Body of pancreas (tissue), 4 donors: Measurements from ENCODE around the gene OGG1. TPM values are rescaled to one million over a fixed set of nuclear protein-coding genes. Genes with fewer than 3 reads are reported as not detected.
A peak's percentile ranks its signal among the peaks of the same experiment; 100 is the strongest.

Source experiments
- ATAC-seq: fragments of 150-250 bp; one replicate; pipeline ENCODE4 v1.9.1; 2016
- DNase-seq, 4 donors: peaks; one replicate each; pipeline ENCODE4 v3.0.0-alpha.2; 2019
- H3K27ac ChIP-seq, 4 donors: fragments of 200-600 bp; sonication (generic); 1 replicate in 3 of 4; 2 replicates in 1 of 4; pipeline versions ENCODE4 v1.5.1 to v1.6.1; 2016 to 2019; ENCODE audit warnings: mild to moderate bottlenecking in 1 of 4, mixed read lengths in 1 of 4, moderate library complexity in 1 of 4
- H3K27me3 ChIP-seq, 2 donors: fragments of 200-600 bp; sonication (generic); one replicate each; pipeline ENCODE4 v1.6.0; 2016; ENCODE audit warnings: mild to moderate bottlenecking in 1 of 2
- H3K36me3 ChIP-seq, 2 donors: fragments of 200-600 bp; sonication (generic); replicated peaks in 1 of 2; 2 replicates each; pipeline ENCODE4 v1.5.1; 2016; ENCODE audit warnings: low read depth in 2 of 2; ENCODE audit not compliant: insufficient read depth in 1 of 2
- H3K4me1 ChIP-seq: fragments of 200-600 bp; sonication (generic); one replicate; pipeline ENCODE4 v1.6.0; 2016
- H3K4me3 ChIP-seq, 2 donors: fragments of 200-600 bp; sonication (generic); 1 replicate in 1 of 2; 2 replicates in 1 of 2; pipeline ENCODE4 v1.5.1; 2016 to 2019
- H3K9me3 ChIP-seq, 3 donors: fragments of 200-600 bp; sonication (generic); 1 replicate in 2 of 3; 2 replicates in 1 of 3; pipeline ENCODE4 v1.5.1; 2016
- POLR2A ChIP-seq, 3 donors: fragments of 450-650 bp; IDR thresholded peaks; one replicate each; pipeline ENCODE4 v1.6.1; 2016; ENCODE audit warnings: antibody characterized with exemption in 3 of 3, mild to moderate bottlenecking in 2 of 3
- WGBS, 2 donors: methylation state at CpG; one replicate each; pipeline ENCODE4 v1.1.5; 2017; 5-methylcytosine and 5-hydroxymethylcytosine counted together
- intact Hi-C: fragments of 100-400 bp; cut with DNase I; formaldehyde crosslinking; loops from one replicate; pipeline ENCODE4 v1.15.1; 2023
- total RNA-seq, 2 donors: library from RNA; depleted of rRNA; stranded (reverse); fragments of >200 nt; gene quantifications; one replicate each; pipeline ENCODE4 v1.1.0, GENCODE V29; 2016
- TF ChIP-seq, protein P1 (sequence below), 7 experiments: fragments of 450-650 bp in 4 of 7; fragments of 200-600 bp in 3 of 7; sonication (generic) in 3 of 7; IDR thresholded peaks; one replicate each; pipeline ENCODE4 v1.5.1; 2016 to 2019; ENCODE audit warnings: antibody characterized with exemption in 7 of 7

OGG1 gene
- total RNA-seq, 2 donors from 2014 or later, result 18.1 to 28.3 TPM

DNA sequence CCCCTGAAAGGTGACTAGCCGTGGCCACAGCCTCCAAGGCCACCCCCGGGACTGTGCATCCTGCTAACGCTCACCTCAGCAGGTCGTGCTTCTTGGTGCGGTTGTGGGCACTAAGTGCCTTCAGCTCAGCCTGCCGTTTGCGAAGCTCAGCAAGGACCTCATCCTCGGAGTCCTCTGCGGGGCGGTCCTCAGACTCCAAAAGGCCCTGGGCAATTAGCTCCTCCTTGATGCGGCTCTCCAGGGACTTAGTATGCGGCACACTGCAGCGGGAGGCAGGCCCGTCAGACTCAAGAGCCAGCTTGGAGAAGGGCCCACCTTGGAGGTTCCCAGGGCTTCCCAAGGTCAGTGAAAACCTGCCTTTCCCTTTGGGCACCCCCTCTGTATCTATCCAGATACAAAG lies 34.2 kb downstream of the OGG1 start:
- H3K36me3 ChIP-seq, result peaks cover 4 to 9% of the 10 kb centered on the region in 2 donors
- H3K4me3 ChIP-seq, result no peak overlapping the region
- 93 to 100% methylated on average over 2 to 14 of the region's 14 CpGs for WGBS, 2 donors
- no peaks in the 10 kb centered on the region for H3K9me3 ChIP-seq
- no peaks in the 10 kb centered on the region for H3K27me3 ChIP-seq
- no peak for ATAC-seq
- no peaks in the 10 kb centered on the region for H3K4me1 ChIP-seq
- intact Hi-C loops, result no loop called here
- no peak for DNase-seq
- no peak overlapping the region for H3K27ac ChIP-seq
- TF ChIP-seq POLR2A (IDR thresholded peaks at IDR 0.05), result no peak
- TF ChIP-seq, protein P1, sequence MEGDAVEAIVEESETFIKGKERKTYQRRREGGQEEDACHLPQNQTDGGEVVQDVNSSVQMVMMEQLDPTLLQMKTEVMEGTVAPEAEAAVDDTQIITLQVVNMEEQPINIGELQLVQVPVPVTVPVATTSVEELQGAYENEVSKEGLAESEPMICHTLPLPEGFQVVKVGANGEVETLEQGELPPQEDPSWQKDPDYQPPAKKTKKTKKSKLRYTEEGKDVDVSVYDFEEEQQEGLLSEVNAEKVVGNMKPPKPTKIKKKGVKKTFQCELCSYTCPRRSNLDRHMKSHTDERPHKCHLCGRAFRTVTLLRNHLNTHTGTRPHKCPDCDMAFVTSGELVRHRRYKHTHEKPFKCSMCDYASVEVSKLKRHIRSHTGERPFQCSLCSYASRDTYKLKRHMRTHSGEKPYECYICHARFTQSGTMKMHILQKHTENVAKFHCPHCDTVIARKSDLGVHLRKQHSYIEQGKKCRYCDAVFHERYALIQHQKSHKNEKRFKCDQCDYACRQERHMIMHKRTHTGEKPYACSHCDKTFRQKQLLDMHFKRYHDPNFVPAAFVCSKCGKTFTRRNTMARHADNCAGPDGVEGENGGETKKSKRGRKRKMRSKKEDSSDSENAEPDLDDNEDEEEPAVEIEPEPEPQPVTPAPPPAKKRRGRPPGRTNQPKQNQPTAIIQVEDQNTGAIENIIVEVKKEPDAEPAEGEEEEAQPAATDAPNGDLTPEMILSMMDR (IDR thresholded peaks at IDR 0.05), result no peak

DNA sequence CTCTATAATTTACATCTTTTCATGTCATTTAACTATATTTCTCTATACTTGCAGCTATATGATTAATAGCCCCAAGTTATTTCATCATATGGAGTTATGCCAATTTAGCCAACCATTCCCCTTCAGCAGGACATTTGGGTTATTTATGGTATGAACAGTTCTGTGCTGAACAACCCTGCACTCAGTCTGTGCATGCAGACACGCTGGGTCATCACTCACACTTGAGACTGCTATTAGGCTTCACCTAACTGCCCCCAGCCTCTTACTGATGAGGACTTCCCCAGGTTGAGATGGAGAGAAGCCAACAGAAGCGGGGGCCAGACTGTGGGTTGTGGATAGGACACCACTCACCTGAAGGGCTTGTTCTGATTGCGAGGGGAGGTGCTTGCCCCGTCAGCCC lies 35.2 kb downstream of the OGG1 start:
- H3K4me3 ChIP-seq, result no peak overlapping the region
- no peak overlapping the region for H3K27ac ChIP-seq
- intact Hi-C loops, result no loop called here
- 91 to 96% methylated on average over 4 of the region's 4 CpGs for WGBS, 2 donors
- no peak for DNase-seq
- peaks cover 4 to 8% of the 10 kb centered on the region in 2 donors for H3K36me3 ChIP-seq
- no peaks in the 10 kb centered on the region for H3K27me3 ChIP-seq
- TF ChIP-seq, protein P1 (IDR thresholded peaks at IDR 0.05), result no peak
- no peak for TF ChIP-seq POLR2A (IDR thresholded peaks at IDR 0.05)
- H3K4me1 ChIP-seq, result no peaks in the 10 kb centered on the region
- no peaks in the 10 kb centered on the region for H3K9me3 ChIP-seq
- ATAC-seq, result no peak

DNA sequence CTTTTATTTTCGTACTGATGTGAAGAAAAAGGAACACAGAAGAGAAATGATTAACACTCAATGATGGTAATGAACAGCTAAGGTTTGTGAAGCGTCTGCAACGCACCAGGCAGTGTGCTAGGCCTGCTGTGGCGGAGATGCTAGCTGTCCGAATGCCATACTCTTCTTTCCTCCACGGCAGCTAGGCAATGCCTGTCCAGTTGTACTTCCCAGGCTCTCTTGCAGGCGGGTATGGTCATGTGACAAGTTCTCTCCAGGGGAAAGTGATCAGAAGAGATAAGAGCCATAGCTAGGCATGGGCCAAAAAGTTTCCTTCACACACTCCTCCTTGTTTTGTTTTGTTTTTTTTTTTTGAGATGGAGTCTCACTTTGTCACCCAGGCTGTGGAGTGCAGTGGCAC lies 35.9 kb downstream of the OGG1 start:
- no peaks in the 10 kb centered on the region for H3K27me3 ChIP-seq
- 61 to 64% methylated on average over 7 of the region's 7 CpGs for WGBS, 2 donors
- intact Hi-C loops, result no loop called here
- TF ChIP-seq POLR2A (IDR thresholded peaks at IDR 0.05), result no peak
- no peaks in the 10 kb centered on the region for H3K9me3 ChIP-seq
- H3K4me1 ChIP-seq, result no peaks in the 10 kb centered on the region
- no peak overlapping the region for H3K27ac ChIP-seq
- H3K36me3 ChIP-seq, result peaks cover 4 to 6% of the 10 kb centered on the region in 2 donors
- no peak for DNase-seq
- H3K4me3 ChIP-seq, result no peak overlapping the region
- ATAC-seq, result peak; percentile 30

DNA sequence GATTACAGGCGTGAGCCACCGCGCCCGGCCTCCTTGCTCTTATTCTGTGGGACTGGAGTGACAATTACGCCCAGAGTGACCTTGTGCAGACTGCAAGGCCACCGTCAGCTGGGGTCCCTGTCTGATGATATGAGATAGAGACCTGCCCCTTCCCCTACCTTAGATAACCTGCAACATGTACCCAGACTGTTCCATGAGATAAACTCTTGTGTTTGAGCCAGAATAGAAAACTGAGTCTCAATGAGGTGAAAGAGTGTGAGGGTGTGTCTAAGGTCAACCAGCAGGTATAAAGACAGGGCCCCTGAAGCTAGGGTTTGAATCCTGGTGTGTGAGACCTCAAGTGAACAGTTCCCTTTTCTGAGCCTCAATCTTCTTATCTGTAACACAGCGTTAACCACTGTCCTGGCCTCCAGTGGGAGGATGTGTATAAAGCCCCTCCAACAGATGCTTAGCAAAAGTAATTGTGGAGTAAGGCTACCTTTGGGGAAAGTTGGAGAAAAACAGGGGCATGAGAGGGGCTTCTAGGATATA lies 36.5 kb downstream of the OGG1 start:
- TF ChIP-seq POLR2A (IDR thresholded peaks at IDR 0.05), result no peak
- TF ChIP-seq, protein P1 (IDR thresholded peaks at IDR 0.05), result no peak
- no peak overlapping the region for H3K27ac ChIP-seq
- DNase-seq, result no peak
- peaks cover 3% of the 10 kb centered on the region for H3K4me1 ChIP-seq
- 89 to 94% methylated on average over 7 of the region's 7 CpGs for WGBS, 2 donors
- intact Hi-C loops, result no loop called here
- ATAC-seq, result no peak
- peaks cover 4 to 6% of the 10 kb centered on the region in 2 donors for H3K36me3 ChIP-seq
- H3K27me3 ChIP-seq, result no peaks in the 10 kb centered on the region
- H3K9me3 ChIP-seq, result no peaks in the 10 kb centered on the region
- no peak overlapping the region for H3K4me3 ChIP-seq

DNA sequence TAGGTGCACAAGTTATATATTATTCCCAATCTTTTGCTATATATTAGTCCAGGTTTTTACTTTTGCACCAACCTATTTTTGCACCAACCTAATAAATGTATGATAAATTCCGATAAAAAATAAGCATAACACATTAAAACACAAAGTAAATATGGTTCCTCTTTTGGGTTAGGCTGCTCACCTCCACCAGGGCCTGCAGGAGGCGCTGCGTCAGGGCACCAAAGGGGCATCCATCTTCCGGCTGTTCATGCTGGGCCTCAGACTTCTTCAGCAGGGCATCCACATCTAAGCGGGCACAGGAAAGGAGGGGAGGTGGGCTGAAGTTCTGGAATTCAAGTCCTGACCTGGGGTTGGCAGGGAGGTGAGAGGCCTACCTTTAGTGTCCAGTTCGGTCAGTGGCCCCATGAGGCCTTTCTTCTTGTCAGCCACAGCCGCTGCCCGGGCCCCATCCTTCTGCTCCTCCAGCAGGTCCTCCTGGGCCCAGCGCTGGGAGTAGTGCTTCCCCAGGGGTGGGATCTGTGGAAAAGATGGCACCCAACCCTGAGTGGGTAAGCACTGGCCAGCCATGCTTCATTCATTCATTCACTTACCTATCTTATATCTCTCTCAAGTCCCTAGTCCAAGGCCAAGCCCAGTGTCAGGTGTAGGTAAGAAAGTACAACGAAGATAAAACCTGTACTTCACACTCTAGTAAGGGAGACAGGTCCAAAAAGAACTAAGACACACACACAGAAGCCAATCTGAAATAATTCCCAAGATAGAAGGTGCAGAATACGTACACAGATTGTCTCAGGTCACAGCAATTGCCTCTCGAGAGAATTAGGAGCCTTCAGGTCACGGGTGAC lies 37.3 kb downstream of the OGG1 start:
- DNase-seq, result no peak
- WGBS, 2 donors, result 83% methylated on average over 12 to 13 of the region's 13 CpGs
- TF ChIP-seq, protein P1 (IDR thresholded peaks at IDR 0.05), result peak in 3 of 7 experiments; percentile 17 to 21 (median 20)
- TF ChIP-seq POLR2A (IDR thresholded peaks at IDR 0.05), result no peak
- intact Hi-C loops, result no loop called here
- no peak for ATAC-seq
- H3K4me3 ChIP-seq, result no peak overlapping the region
- H3K27ac ChIP-seq, result no peak overlapping the region
- H3K36me3 ChIP-seq, result peaks cover 4 to 6% of the 10 kb centered on the region in 2 donors
- peaks cover 11% of the 10 kb centered on the region for H3K4me1 ChIP-seq
- no peaks in the 10 kb centered on the region for H3K9me3 ChIP-seq
- H3K27me3 ChIP-seq, result no peaks in the 10 kb centered on the region
